HG02678 (cell line): ENCODE results near the gene KBTBD6.
"Not testable (repeated sequence)": the region's sequence is repeated elsewhere in the genome, so short reads cannot be mapped to it uniquely, and the experiment has no call there.

Source experiments
- ATAC-seq: cut with Tn5 transposase; IDR thresholded peaks from one replicate; pipeline ENCODE4 v1.9.1; 2021; ENCODE audit warnings: mild to moderate bottlenecking, moderate library complexity; ENCODE audit not compliant: unreplicated experiment

Gene KBTBD6, protein sequence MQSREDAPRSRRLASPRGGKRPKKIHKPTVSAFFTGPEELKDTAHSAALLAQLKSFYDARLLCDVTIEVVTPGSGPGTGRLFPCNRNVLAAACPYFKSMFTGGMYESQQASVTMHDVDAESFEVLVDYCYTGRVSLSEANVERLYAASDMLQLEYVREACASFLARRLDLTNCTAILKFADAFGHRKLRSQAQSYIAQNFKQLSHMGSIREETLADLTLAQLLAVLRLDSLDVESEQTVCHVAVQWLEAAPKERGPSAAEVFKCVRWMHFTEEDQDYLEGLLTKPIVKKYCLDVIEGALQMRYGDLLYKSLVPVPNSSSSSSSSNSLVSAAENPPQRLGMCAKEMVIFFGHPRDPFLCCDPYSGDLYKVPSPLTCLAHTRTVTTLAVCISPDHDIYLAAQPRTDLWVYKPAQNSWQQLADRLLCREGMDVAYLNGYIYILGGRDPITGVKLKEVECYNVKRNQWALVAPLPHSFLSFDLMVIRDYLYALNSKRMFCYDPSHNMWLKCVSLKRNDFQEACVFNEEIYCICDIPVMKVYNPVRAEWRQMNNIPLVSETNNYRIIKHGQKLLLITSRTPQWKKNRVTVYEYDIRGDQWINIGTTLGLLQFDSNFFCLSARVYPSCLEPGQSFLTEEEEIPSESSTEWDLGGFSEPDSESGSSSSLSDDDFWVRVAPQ

DNA sequence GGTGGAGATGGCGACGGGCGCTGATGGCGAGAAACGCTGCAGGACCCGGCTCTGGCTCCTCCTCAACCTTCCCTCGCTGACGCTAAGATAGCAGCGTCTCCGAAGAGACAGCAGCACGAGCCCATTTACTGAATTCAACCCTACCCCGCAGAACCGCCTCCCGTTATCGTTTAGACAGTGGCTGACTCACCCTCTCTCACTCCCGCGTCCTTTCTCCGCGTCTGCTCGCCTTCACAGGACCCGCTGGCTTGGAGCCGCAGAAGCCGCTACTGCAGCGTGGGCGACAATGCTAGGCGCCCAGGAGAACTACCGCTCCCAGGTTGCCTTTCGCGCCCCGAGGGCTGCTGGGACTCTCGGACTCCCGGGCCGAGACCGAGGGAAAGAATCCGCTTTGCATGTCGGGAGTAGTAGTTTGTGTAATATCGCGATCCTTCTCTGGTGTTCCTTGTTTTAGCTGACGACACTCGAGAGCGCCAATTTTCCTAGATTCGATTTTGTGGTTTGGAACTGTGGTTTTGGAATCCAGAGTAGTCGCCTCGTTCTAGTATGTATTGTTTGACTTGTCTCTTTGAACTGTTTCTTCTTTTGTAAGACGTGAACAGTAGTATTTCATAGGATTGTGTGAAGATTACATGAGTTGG is at the start of gene KBTBD6:
TSS of gene KBTBD6 (minus strand) at position 291 of the 641 bp plus-strand sequence. CDS start 291 bp downstream, outside the sequence.
- peak; percentile 98 for ATAC-seq

DNA sequence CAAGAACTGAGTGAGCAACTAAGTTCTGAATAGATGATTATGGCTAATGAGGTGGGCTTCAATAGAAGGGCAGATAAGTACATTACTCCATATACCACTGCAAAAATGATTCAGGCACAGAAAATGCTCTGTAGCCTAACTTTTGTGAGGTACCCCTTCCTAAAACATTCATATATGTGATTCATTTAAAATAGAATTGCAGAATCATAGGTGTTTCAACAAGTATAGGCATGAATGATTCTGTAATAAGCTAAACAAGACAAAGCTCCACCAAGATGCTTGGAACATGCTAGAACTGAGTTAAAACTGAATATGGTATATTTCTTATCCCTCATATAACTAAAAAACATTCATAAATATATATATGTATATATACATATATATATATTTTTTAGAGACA is 49.6 kb upstream of the KBTBD6 start:
- ATAC-seq = no peak

DNA sequence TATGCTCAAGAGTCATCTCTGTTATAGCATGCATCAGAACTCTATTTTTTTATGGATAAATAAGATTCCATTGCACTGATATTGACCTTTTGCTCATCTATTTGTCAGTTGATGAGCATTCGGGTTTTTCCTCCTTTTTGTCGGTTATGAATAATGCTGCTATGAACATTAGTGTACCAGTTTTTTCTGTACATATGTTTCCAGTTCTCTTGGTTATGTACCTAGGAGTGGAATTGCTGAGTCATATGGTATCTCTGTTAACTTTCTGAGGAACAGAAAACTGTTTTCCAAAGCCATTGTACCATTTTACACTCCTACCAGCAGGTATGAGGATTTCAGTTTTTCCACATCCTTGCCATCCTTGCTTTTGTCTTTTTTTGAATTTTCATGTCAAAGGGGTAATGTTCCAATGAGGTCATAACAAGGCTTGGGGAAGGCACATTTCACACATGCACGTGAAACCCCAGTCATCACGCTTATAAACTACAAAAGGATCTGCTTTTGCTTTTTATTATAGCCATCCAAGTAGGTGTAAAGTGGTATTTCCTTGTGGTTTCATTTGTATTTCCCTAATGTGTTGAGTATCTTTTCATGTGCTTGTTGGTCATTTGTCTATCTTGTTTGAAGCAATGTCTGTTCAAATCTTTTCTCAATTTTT is 47.1 kb upstream of the KBTBD6 start:
- ATAC-seq = no peak

DNA sequence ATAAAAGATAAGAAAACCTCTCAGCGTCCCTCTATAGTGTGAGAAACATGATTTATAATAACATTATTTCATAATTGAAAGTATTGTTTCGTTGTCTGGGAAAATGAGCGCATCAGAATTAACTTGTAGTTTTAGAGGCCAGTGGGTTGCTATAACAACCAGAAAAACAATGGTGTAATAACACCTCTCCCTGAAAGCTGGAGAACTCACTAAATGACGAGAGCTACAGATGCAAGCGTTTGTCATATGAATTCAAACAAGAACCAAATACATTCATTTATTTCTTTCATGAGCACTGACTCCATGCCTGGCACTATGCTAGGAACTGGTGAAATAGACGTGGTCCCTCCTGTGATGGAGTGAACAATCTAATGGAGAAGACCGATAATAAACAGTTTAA is 45.4 kb upstream of the KBTBD6 start:
- ATAC-seq = no peak

DNA sequence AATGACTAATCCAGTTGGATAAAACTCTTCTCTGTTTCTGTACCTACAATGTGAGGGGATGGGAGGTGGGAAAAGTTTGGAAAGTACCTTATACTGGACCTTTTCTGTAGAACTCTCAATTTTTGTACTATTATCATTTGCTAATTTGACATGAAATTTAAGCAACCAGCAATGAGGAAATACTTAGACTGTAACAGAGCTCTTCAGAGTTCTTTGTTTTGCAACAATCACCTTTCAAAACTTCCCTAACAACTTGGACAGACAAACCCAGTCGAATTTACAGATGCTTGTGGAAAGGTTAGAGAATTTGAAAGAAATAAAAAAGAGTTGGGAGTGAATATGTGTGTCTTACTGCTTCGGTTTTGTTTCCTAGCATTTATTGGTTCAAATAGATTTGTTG is 45.0 kb upstream of the KBTBD6 start:
- ATAC-seq = no peak

DNA sequence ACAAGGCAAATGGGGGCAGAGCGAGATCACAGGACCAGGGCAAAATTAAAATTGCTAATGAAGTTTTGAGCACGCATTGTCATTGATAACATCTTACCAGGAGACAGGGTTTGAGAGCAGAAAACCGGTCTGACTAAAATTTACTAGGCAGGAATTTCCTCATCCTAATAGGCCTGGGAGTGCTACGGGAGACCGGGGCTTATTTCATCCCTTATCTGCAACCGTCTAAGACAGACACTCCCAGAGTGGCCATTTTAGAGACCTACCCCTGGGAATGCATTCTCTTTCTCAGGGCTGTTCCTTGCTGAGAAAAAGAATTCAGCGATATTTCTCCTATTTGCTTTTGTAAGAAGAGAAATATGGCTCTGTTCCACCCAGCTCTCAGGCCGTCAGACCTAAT is 43.0 kb upstream of the KBTBD6 start:
- not testable (repeated sequence) for ATAC-seq

DNA sequence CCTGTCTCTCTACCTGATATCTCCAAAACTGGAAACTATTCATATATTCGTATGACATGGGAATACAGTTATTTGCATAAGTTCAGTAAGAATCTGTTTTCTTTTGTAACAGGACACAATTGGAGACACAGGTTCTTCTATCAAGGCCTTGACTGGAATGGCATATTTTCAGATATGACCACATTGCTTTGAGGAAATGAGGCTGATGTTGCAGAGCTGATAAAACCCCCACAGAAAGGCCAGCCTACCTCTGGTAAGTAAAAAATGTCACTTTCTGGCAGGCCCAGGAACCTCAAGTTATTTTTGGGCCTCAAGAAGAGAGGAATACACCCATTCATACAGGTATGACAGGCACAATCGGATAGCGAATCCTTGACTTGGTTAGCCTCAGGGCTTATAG is 29.5 kb upstream of the KBTBD6 start:
- ATAC-seq = no peak

DNA sequence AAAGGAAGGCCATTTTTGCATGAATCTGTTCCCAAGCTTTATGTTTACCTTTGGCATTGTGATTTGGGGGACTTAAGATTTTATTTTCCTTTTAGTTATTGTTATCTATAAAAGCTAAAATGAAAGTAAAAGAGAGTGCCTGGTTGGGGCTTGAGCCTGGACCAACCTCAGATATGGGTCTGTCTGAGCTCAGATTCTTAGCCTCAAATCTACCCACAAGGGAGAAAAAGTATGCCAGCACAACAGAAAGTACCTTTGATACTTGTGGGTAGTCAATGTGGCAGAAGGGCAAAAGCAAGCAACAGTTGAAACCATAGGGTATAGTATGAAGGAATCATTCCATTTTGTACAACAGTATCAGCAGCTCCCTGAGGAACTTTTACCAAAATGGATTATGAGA is 26.6 kb upstream of the KBTBD6 start:
- no peak for ATAC-seq

DNA sequence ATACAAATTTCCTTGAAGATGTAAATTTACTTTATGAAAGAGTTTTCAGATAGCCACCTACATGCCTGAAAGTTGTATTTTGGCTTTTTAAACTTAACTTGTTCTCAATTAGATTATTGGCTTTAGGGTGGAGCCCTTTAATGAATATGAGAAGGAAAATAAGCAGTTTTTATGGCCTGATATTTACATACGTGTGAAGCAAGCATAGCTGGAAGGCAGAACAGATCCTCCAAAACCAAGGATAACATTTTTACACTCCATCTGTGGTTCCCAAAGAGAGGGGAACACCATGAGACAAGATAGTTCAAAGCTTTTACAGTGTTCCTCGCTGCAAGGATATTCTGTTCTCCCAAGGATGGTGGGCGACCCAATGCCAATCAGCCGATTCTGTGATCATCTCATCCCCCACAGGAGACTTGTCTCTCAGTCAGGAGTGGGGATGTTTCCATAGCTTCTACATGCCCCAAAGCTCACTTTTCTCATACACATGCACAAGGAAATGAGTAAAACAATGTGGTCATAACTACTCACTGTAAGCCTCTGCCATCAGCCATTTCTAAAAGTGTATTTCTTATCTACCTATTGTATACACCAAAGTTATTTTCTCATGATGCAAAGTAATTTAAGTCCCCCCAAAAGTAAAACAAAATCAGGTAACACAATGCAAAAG is 24.6 kb upstream of the KBTBD6 start:
- ATAC-seq = no peak

DNA sequence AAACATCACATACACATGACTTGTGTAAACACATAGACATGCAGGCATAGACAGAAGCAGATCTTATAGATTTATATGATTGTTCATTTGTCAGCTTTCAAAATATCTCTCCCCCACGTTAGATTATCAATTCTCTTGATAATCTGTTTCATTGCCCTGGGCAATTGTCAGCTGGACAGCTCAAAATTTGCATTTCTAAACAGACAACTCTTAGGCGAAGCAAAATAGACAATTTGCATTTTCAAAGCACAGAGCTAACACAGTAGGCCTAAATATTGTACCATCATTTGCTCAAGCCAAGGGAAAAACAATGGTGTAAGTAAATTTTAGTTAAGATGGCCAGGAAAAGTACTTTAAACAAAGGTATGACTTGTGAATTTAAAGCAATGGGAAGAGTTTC is 24.0 kb upstream of the KBTBD6 start:
- ATAC-seq = no peak

DNA sequence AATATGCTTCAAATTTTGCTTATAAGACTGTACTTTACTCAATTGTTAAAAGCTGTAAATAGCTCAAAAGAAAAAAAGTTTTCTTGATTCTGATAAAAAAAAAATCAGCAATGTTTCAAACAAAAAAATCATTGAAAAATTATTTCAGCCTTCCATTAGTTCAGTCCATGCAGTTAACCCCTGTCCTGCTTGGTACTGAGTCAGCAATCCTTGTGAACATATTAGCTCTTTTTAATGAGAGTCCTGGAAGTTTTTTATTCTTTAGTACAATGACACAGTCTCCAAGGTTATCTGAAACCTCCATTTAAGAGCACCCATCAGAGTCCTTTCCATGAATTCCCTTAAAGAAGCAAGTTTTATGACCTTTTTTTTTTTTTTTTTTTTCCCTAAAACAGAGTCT is 21.4 kb upstream of the KBTBD6 start:
- ATAC-seq = no peak

DNA sequence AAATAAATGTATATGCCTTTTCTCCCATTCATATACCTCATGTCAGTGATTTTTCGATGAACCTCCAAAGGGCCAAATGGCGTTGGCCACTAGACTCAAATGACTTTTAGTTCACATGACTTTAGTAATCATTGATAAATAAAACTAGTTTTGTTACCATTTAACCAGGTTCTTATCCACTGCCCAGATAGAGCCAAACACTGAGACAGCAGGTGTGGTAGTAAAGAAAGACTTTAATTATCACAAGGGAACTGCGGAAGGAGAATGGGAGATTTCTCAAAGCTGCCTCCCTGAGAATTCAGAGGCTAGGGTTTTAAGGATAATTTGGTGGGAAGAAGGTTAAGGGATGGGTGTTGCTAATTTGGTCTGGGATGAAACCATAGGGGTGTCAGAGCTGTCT is 19.4 kb upstream of the KBTBD6 start:
- ATAC-seq = no peak

DNA sequence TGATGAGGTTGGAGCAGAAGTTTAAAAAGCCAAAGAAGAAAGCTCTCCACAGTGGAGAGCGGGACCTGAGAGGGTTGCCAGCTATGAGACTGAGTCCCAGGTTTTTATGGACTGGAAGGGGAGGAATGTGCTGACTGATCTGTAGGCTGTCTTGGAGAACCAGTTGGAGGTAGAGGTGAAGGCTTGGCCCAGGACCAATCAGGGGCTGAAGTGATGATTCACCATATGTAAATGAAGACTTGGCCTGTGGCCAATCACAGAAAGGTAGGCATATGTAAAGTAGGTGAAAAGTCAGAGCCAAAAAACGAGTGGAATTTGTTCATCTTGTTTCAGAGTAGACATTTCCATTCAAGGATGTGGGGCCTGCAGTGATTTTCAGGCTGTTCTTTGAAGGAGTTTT is 17.5 kb upstream of the KBTBD6 start:
- ATAC-seq = no peak

DNA sequence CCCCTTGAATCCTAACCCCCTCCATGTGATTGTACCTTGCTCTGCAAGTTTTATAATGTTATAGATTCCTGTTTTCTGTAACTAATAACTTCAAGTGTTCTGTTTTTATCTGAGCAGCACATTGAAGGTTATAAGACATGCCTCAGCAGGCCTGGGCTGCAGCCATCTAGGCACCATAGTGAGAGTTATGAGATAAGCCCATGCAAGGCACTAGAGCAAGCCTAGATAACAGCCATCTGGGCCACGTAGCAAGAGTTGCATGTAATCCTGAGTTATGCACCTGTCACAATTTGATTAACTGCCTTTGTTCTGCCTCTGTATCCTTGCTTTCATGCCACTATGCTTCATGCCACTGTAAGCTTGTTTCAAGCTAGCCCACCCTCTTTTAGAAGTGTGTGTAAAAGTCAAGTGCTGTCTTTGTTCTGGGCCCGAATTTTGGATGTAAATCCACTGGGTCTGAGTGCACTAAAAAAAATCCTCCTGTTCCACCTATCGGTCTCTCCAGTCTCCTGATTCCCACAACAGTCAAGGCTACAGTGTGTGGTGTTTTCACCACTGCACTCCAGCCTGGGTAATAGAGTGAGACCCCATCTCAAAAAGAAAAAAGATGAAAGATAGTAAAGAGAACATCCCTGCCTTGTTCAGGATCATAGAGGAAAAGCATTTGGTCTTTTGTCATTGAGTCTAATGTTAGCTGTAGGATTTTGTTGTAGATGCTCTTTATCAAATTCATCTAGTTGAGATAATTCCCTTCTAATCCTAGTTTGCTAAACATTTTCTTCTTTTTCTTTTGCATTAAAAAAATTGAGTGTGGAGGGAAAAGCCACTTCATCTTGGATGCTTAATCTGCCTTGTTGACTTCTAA is 16.0 kb upstream of the KBTBD6 start:
- no peak for ATAC-seq

DNA sequence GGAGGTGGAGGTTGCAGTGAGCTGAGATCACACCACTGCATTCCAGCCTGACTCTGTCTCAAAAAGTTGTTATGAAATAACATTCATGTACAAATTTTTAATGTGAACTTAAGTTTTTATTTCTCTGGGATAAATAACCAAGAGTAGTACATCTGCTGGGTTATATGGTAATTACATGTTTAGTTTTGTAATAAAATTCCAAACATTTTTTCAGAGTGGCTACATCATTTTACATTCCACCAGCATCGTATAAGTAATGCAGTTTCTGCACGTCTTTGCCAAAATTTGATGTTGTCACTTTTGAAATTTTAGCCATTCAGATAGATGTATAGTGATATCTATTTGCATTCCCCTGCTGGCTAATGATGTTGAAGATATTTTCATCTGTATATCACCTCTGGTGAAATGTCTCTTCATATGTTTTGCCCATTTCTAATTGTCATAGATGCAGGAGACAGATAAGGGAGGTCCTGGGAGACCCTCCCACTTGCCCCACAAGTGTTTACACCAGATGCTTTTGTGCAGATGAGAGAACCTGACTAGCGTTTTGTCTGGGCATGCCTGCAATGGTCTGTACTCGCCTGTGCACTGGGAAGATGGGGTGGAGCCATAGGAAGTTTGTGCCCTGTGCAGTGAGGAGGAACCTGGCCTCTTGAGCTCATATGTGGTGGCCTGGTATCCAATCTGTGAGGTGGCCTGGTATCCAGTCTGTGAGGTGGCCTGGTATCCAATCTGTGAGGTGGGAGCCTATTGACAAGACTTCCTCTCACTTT is 12.7 kb upstream of the KBTBD6 start:
- ATAC-seq = no peak

DNA sequence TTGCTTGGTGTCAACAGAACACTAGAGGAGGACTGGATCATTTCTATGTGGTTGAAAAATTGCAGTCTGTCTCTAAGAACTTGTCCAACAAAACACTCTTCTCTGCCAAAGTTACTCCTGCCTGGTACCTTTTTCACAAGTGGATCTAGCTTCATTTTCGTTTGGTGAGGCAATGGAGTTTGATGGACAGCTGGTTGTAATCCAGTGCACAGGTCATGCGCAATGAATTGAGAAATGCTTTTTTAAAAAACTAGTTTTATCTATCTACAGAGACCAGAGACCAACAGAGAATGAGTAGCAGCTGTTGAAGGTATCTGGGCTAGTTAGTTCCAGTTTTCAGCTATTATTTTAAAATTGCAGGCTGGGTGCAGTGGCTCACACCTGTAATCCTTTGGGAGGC is 12.0 kb upstream of the KBTBD6 start:
- ATAC-seq = no peak

DNA sequence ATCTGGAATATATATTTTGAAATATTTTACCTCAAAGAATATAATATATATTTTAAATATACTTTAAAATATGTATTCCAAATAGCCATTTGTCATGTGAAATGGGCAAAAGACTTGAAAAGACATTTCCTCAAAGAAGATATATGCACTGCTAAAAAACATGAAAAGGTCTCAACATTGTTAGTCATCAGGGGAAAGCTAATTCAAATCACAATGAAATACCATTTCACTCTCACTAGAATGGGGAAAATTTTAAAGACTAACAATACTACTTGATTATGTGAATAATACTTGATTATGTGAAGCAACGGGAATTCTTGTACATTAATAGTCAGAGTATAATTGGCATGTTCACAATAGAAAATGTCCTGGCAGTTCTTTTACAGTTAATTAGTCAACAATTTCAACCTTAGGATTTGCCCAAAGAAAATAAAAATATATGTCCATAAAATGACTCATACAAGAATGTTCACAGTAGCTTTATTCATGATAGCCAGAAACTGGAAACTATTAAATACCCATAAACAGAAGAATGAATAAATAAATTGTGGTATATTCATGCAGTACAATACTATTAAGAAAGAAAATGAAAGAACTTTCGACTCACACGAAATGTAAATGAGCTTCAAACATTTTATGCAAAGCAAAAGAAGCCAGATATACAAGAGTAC is 6.8 kb upstream of the KBTBD6 start:
- no peak for ATAC-seq

DNA sequence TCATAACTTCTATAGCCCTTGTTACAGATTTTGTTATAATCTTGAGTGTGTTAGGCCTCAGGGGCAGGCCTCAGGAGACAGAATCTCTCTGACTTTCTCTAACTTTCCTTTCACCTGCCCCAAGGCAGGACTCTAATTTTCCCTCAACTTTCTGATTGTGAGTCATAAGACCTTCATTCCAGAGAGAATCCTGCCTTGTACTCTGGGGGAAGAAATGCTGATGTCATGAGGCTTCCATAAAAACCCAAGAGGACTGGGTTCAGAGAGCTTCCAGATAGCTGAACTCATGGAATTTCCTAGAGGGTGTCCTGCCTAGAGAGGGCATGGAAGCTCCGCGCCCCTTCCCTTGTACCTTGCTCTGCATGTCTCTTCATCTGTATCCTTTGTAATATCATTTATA is 5.3 kb upstream of the KBTBD6 start:
- no peak for ATAC-seq

DNA sequence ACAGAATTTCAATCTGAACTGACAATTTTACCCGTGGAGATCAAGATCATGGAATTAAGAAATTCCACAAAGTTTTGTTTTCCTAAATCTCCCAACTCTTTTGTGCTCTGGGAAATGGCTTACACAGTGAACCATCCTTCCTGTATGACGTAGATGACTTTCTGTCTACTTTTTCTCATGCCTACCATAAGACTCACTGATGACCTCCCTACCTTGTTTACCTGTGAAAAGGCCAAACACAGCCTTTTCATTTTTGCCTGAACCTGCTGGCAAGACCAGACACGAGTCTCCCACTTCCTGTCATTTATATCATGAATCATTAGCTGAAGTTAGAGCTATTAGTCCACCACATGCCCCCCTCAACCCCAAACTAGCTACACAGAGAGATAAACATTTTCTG is 4.6 kb upstream of the KBTBD6 start:
- ATAC-seq = no peak
